CD4-positive, alpha-beta T cell (primary cell): ENCODE results near the gene CACNA2D3. TPM values are rescaled to one million over a fixed set of nuclear protein-coding genes. Genes with fewer than 3 reads are reported as not detected.

Experiments
- ATAC-seq: fragments of 200-7000 bp; cut with Tn5 transposase; one replicate; pipeline ENCODE4 v1.10.0; 2022; ENCODE audit warnings: mild to moderate bottlenecking; ENCODE audit not compliant: poor library complexity
- CTCF ChIA-PET: fragments of 350-600 bp; sonication (Branson Sonifier 250); formaldehyde crosslinking; loops from one replicate; lab custom pipeline; 2021; ENCODE audit warnings: antibody characterized with exemption, inconsistent platforms; lab: Charles Lee
- POLR2A ChIA-PET: fragments of 350-600 bp; sonication (Branson Sonifier 250); formaldehyde crosslinking; loops from one replicate; lab custom pipeline; 2021; ENCODE audit warnings: antibody characterized with exemption, inconsistent platforms; lab: Charles Lee
- DNase-seq, 14 experiments: peaks; one replicate each; pipeline ENCODE4 v3.0.0-alpha.2; 2013 to 2020; ENCODE audit warnings: mixed read lengths in 2 of 14
- H3K27ac ChIP-seq, 2 donors: one replicate each; pipeline versions ENCODE4 v1.5.1 to v1.7.0; 2013; ENCODE audit warnings: low read length in 2 of 2, low read depth in 1 of 2, mild to moderate bottlenecking in 1 of 2
- H3K27me3 ChIP-seq, 2 experiments: 1 replicate in 1 of 2; 2 replicates in 1 of 2; pipeline versions ENCODE4 v1.6.1 to v1.7.0; 2013; ENCODE audit warnings: low read length in 2 of 2, control low read depth in 1 of 2, mild to moderate bottlenecking in 1 of 2, moderate library complexity in 1 of 2; ENCODE audit not compliant: insufficient read depth in 2 of 2, control insufficient read depth in 1 of 2
- H3K36me3 ChIP-seq: one replicate; pipeline ENCODE4 v1.6.1; 2013; ENCODE audit warnings: low read length, control low read depth; ENCODE audit not compliant: insufficient read depth
- H3K4me1 ChIP-seq: one replicate; pipeline ENCODE4 v1.6.1; 2013; ENCODE audit warnings: low read length, control low read depth; ENCODE audit not compliant: insufficient read depth
- H3K4me3 ChIP-seq: one replicate; pipeline ENCODE4 v1.5.1; 2013; ENCODE audit warnings: mild to moderate bottlenecking, low read length, moderate library complexity
- H3K9me3 ChIP-seq, 2 experiments: 1 replicate in 1 of 2; 2 replicates in 1 of 2; pipeline versions ENCODE4 v1.6.1 to v1.7.0; 2013; ENCODE audit warnings: low read length in 2 of 2, mild to moderate bottlenecking in 2 of 2, control low read depth in 1 of 2, moderate library complexity in 1 of 2; ENCODE audit not compliant: control insufficient read depth in 1 of 2, insufficient read depth in 1 of 2
- H3K27ac Mint-ChIP-seq: one replicate; pipeline ENCODE4 v1.8.0; 2020; ENCODE audit warnings: mixed read lengths
- H3K27me3 Mint-ChIP-seq: one replicate; pipeline ENCODE4 v1.8.0; 2021; ENCODE audit warnings: mixed read lengths
- H3K36me3 Mint-ChIP-seq: one replicate; pipeline ENCODE4 v1.8.0; 2021; ENCODE audit warnings: low read depth, mixed read lengths
- H3K4me1 Mint-ChIP-seq: one replicate; pipeline ENCODE4 v1.8.0; 2021; ENCODE audit warnings: low read depth, mixed read lengths
- H3K4me3 Mint-ChIP-seq: one replicate; pipeline ENCODE4 v1.8.0; 2020; ENCODE audit warnings: mild to moderate bottlenecking, mixed read lengths
- H3K9me3 Mint-ChIP-seq: one replicate; pipeline ENCODE4 v1.8.0; 2020; ENCODE audit warnings: mixed read lengths
- intact Hi-C, 2 experiments: fragments of 100-400 bp; cut with DNase I in 1 of 2; cut with micrococcal nuclease in 1 of 2; formaldehyde crosslinking; loops; one replicate each; pipeline versions ENCODE4 v1.15.1 to v1.9.0; 2023 to 2025; cut with DNase I, micrococcal nuclease
- total RNA-seq, 174 experiments: library from RNA in 2 of 174; stranded (reverse) in 2 of 174; gene quantifications; one replicate each; pipeline ENCODE4 v1.2.3 and lab custom pipeline; 2021 to 2026
- TF ChIP-seq, protein P1 (sequence below): fragments of 200-600 bp; IDR thresholded peaks from one replicate; pipeline ENCODE4 v1.8.0; 2022; ENCODE audit warnings: antibody characterized with exemption, mild to moderate bottlenecking

CACNA2D3 gene
- total RNA-seq, 2 experiments from 2014 or later: 0.08 TPM; not detected in 1

DNA sequence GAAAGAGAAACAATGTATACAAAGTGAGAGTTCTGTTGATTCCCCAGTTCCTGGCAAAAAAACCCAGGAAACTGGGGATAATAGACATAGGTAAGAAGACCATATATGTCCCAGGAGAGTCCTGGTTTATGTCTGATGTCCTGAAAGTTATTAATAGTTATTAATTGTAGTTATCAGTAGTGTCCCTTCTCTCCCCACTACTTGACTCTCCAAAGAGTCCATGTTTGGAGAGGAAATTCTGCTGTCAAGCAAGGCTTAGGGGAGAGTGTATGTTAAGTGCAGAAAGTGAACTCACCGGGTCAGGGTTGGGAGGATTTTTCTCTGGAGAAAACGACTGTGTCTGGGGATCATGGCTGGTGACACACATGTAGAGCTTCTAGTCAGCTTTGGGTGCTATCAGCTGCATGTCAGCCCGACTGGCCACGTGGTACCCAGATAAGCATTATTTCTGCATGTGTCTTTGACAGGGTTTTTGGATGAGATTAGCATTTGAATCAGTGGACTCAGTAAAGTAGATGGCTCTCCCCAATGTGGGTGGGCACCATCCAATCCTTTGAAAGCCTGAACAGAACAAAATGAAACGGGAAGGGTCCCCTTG lies 80.4 kb downstream of the CACNA2D3 start:
- Histone ChIP-seq H3K4me3 (no peak overlapping the region), H3K27me3 (no peaks in the 10 kb centered on the region), H3K27ac (no peak overlapping the region), H3K9me3 (peaks cover 0 to 18% of the 10 kb centered on the region in 2 experiments), H3K36me3 (no peaks in the 10 kb centered on the region), H3K4me1 (no peaks in the 10 kb centered on the region)
- peaks cover 5% of the 10 kb centered on the region for H3K27me3 Mint-ChIP-seq
- TF ChIP-seq, protein P1, sequence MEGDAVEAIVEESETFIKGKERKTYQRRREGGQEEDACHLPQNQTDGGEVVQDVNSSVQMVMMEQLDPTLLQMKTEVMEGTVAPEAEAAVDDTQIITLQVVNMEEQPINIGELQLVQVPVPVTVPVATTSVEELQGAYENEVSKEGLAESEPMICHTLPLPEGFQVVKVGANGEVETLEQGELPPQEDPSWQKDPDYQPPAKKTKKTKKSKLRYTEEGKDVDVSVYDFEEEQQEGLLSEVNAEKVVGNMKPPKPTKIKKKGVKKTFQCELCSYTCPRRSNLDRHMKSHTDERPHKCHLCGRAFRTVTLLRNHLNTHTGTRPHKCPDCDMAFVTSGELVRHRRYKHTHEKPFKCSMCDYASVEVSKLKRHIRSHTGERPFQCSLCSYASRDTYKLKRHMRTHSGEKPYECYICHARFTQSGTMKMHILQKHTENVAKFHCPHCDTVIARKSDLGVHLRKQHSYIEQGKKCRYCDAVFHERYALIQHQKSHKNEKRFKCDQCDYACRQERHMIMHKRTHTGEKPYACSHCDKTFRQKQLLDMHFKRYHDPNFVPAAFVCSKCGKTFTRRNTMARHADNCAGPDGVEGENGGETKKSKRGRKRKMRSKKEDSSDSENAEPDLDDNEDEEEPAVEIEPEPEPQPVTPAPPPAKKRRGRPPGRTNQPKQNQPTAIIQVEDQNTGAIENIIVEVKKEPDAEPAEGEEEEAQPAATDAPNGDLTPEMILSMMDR: no peak
- no peaks in the 10 kb centered on the region for H3K36me3 Mint-ChIP-seq
- intact Hi-C loops: no loop called here
- CTCF ChIA-PET: no interaction called here
- DNase-seq (no peak), ATAC-seq (no peak)
- H3K27ac Mint-ChIP-seq: no peak overlapping the region
- H3K4me3 Mint-ChIP-seq: no peak overlapping the region
- no peaks in the 10 kb centered on the region for H3K4me1 Mint-ChIP-seq
- POLR2A ChIA-PET: no interaction called here
- H3K9me3 Mint-ChIP-seq: peaks cover 2% of the 10 kb centered on the region

DNA sequence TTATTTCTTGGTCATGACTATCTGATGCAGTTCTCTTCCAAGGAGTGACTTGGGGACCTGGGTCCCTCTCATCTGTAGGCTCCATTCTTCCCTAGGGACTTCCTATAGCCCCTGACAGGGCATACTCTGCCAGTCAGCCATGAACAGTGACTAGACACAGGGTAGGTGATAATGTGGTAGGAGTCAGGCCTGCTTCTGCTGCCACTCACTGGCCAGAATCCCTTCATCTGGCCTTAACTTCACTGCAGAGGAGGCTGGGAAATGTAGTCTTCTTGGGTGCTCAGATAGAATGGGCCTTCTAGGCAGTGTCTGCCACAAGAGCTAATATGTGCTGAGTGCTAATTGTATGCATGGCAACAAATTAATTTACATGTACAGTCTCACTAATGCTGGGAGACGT lies 84.5 kb downstream of the CACNA2D3 start:
- Histone ChIP-seq H3K27ac (no peak overlapping the region), H3K4me3 (no peak overlapping the region), H3K36me3 (no peaks in the 10 kb centered on the region), H3K27me3 (no peaks in the 10 kb centered on the region), H3K9me3 (peaks cover 0 to 11% of the 10 kb centered on the region in 2 experiments), H3K4me1 (no peaks in the 10 kb centered on the region)
- Mint-ChIP-seq H3K4me1 (no peaks in the 10 kb centered on the region), H3K27ac (no peak overlapping the region), H3K27me3 (peaks cover 5% of the 10 kb centered on the region), H3K9me3 (peaks cover 10% of the 10 kb centered on the region), H3K36me3 (no peaks in the 10 kb centered on the region), H3K4me3 (no peak overlapping the region)
- ATAC-seq (no peak), DNase-seq (no peak)
- intact Hi-C loops: no loop called here
- TF ChIP-seq, protein P1: no peak
- ChIA-PET CTCF (no interaction called here), POLR2A (no interaction called here)

DNA sequence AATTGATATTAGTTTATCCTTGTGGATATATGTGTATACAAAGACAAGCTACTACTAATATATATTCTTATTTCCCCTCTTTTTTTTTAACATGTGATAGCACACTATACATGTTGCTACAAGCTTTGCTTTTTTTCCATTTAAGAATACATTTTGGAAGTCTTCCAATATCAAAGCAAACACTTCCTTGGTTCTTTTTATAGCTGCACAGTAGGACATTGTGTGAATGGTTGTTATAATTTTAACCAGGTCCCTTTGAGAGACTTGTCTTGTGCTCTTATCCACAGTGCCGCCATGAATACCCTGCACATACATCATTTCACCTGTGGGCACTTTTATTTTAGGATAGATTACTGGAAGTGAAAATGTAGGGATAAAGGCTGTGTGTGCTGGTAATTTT lies 88.7 kb downstream of the CACNA2D3 start:
- intact Hi-C loops: no loop called here
- no peaks in the 10 kb centered on the region for H3K36me3 ChIP-seq
- CTCF ChIA-PET: no interaction called here
- POLR2A ChIA-PET: no interaction called here
- H3K27ac ChIP-seq: no peak overlapping the region
- Mint-ChIP-seq H3K4me1 (no peaks in the 10 kb centered on the region), H3K36me3 (no peaks in the 10 kb centered on the region), H3K27ac (no peak overlapping the region), H3K9me3 (peaks cover 13% of the 10 kb centered on the region), H3K4me3 (no peak overlapping the region), H3K27me3 (no peaks in the 10 kb centered on the region)
- H3K4me3 ChIP-seq: no peak overlapping the region
- no peaks in the 10 kb centered on the region for H3K9me3 ChIP-seq
- no peaks in the 10 kb centered on the region for H3K27me3 ChIP-seq
- DNase-seq (no peak), ATAC-seq (no peak)
- H3K4me1 ChIP-seq: no peaks in the 10 kb centered on the region
- TF ChIP-seq, protein P1: no peak
